NCI-H146 (cell line): Measurements from ENCODE around the gene ZFR2.
"Not testable (repeated sequence)": the region's sequence is repeated elsewhere in the genome, so short reads cannot be mapped to it uniquely, and the experiment has no call there.

Experiments used
- DNase-seq: peaks from one replicate; lab custom pipeline; 2025; lab: John Stamatoyannopoulos, UW

ZFR2 gene

GRCh38 chr19:3836887-3837286, 32.0 kb downstream of the ZFR2 start:
- no peak for DNase-seq

GRCh38 chr19:3835055-3835435, 33.8 kb downstream of the ZFR2 start:
- no peak for DNase-seq

- DNase-seq, result no peak
Observed at GRCh38 chr19:3834349-3835054, 34.3 kb downstream of the ZFR2 start.

GRCh38 chr19:3833578-3834348, 35.1 kb downstream of the ZFR2 start:
- DNase-seq, result no peak

- no peak for DNase-seq
Observed at GRCh38 chr19:3832001-3832400, 36.8 kb downstream of the ZFR2 start.

- DNase-seq, result no peak
Observed at GRCh38 chr19:3831601-3832000, 37.2 kb downstream of the ZFR2 start.

- no peak for DNase-seq
Observed at GRCh38 chr19:3830621-3831589, 37.9 kb downstream of the ZFR2 start.

- no peak for DNase-seq
Observed at GRCh38 chr19:3827306-3827705, 41.5 kb downstream of the ZFR2 start.

- no peak for DNase-seq
Observed at GRCh38 chr19:3826163-3826562, 42.7 kb downstream of the ZFR2 start.

GRCh38 chr19:3825286-3825956, 43.4 kb downstream of the ZFR2 start:
- DNase-seq, result no peak

GRCh38 chr19:3823350-3823713, 45.5 kb downstream of the ZFR2 start:
- no peak for DNase-seq

- DNase-seq, result no peak
Observed at GRCh38 chr19:3822683-3823349, 46.0 kb downstream of the ZFR2 start.

GRCh38 chr19:3821857-3822364, 46.9 kb downstream of the ZFR2 start:
- peak; percentile 38 for DNase-seq

- DNase-seq, result peak; percentile 27
Observed at GRCh38 chr19:3821156-3821555, 47.7 kb downstream of the ZFR2 start.

- no peak for DNase-seq
Observed at GRCh38 chr19:3819989-3820388, 48.8 kb downstream of the ZFR2 start.

GRCh38 chr19:3818918-3819317, 49.9 kb downstream of the ZFR2 start:
- no peak for DNase-seq

GRCh38 chr19:3818466-3818865, 50.4 kb downstream of the ZFR2 start:
- no peak for DNase-seq

- no peak for DNase-seq
Observed at GRCh38 chr19:3817761-3818160, 51.1 kb downstream of the ZFR2 start.

GRCh38 chr19:3816566-3817218, 52.1 kb downstream of the ZFR2 start:
- DNase-seq, result no peak

GRCh38 chr19:3816148-3816547, 52.7 kb downstream of the ZFR2 start:
- DNase-seq, result not testable (repeated sequence)

GRCh38 chr19:3814648-3815047, 54.2 kb downstream of the ZFR2 start:
- DNase-seq, result no peak
